HG03196 (cell line): ENCODE results near the gene VWA8.

Source experiments
- ATAC-seq: cut with Tn5 transposase; IDR thresholded peaks from one replicate; pipeline ENCODE4 v1.9.1; 2021; ENCODE audit not compliant: unreplicated experiment

VWA8 gene

GRCh38 chr13:41694545-41695301, 266.2 kb downstream of the VWA8 start:
- ATAC-seq: peak; percentile 64

GRCh38 chr13:41693434-41693833, 267.5 kb downstream of the VWA8 start:
- no peak for ATAC-seq

GRCh38 chr13:41691274-41691673, 269.6 kb downstream of the VWA8 start:
- no peak for ATAC-seq

GRCh38 chr13:41682766-41683165, 278.1 kb downstream of the VWA8 start:
- no peak for ATAC-seq

GRCh38 chr13:41682001-41682400, 278.9 kb downstream of the VWA8 start:
- no peak for ATAC-seq

GRCh38 chr13:41681587-41681986, 279.3 kb downstream of the VWA8 start:
- no peak for ATAC-seq

GRCh38 chr13:41680900-41681299, 280.0 kb downstream of the VWA8 start:
- ATAC-seq: no peak

- no peak for ATAC-seq
Observed at GRCh38 chr13:41678848-41679247, 282.1 kb downstream of the VWA8 start.

- ATAC-seq: no peak
Observed at GRCh38 chr13:41678249-41678648, 282.7 kb downstream of the VWA8 start.

GRCh38 chr13:41675306-41675705, 285.6 kb downstream of the VWA8 start:
- no peak for ATAC-seq

- ATAC-seq: no peak
Observed at GRCh38 chr13:41674246-41674645, 286.7 kb downstream of the VWA8 start.

- no peak for ATAC-seq
Observed at GRCh38 chr13:41673640-41674039, 287.3 kb downstream of the VWA8 start.

- ATAC-seq: no peak
Observed at GRCh38 chr13:41670873-41671443, 290.0 kb downstream of the VWA8 start.

- ATAC-seq: peak; percentile 84
Observed at GRCh38 chr13:41668130-41668757, 292.7 kb downstream of the VWA8 start.

GRCh38 chr13:41666644-41667043, 294.3 kb downstream of the VWA8 start:
- no peak for ATAC-seq

GRCh38 chr13:41660411-41660810, 300.5 kb downstream of the VWA8 start:
- no peak for ATAC-seq

- no peak for ATAC-seq
Observed at GRCh38 chr13:41658057-41658661, 302.8 kb downstream of the VWA8 start.

GRCh38 chr13:41655997-41656396, 304.9 kb downstream of the VWA8 start:
- ATAC-seq: no peak

GRCh38 chr13:41654796-41655195, 306.1 kb downstream of the VWA8 start:
- no peak for ATAC-seq

GRCh38 chr13:41652735-41653361, 308.1 kb downstream of the VWA8 start:
- ATAC-seq: no peak

GRCh38 chr13:41651413-41652058, 309.4 kb downstream of the VWA8 start:
- ATAC-seq: no peak
